Uterus (tissue), 4 donors: ENCODE results near the gene EFCAB13. TPM values are rescaled to one million over a fixed set of nuclear protein-coding genes. Genes with fewer than 3 reads are reported as not detected.
A peak's percentile ranks its signal among the peaks of the same experiment; 100 is the strongest.

ENCODE experiments used
- DNase-seq, 2 donors: peaks; one replicate each; pipeline ENCODE4 v3.0.0-alpha.2; 2019 to 2020
- H3K27ac ChIP-seq, 2 donors: fragments of 200-600 bp; sonication (generic); 1 replicate in 1 of 2; 2 replicates in 1 of 2; pipeline ENCODE4 v1.5.1; 2016 to 2018
- H3K27me3 ChIP-seq, 2 donors: fragments of 200-600 bp; sonication (generic); one replicate each; pipeline ENCODE4 v1.5.1; 2018 to 2019; ENCODE audit warnings: control low read depth in 1 of 2
- H3K36me3 ChIP-seq, 2 donors: fragments of 200-600 bp; sonication (generic); one replicate each; pipeline ENCODE4 v1.5.1; 2019; ENCODE audit warnings: control low read depth in 1 of 2
- H3K4me1 ChIP-seq, 2 donors: fragments of 200-600 bp; sonication (generic); one replicate each; pipeline ENCODE4 v1.5.1; 2018 to 2019; ENCODE audit warnings: control low read depth in 1 of 2
- H3K4me3 ChIP-seq, 2 donors: fragments of 200-600 bp; sonication (generic); 1 replicate in 1 of 2; 2 replicates in 1 of 2; pipeline ENCODE4 v1.5.1; 2018 to 2019; ENCODE audit warnings: mild to moderate bottlenecking in 1 of 2
- H3K9me3 ChIP-seq, 2 donors: fragments of 200-600 bp; sonication (generic); one replicate each; pipeline ENCODE4 v1.5.1; 2019; ENCODE audit warnings: control low read depth in 1 of 2
- POLR2A ChIP-seq, 2 donors: fragments of 450-650 bp; IDR thresholded peaks; one replicate each; pipeline ENCODE4 v1.6.1; 2016; ENCODE audit warnings: antibody characterized with exemption in 2 of 2, mild to moderate bottlenecking in 1 of 2, moderate library complexity in 1 of 2
- intact Hi-C: fragments of 100-400 bp; cut with DNase I; formaldehyde crosslinking; loops from one replicate; pipeline ENCODE4 v1.15.1; 2023; ENCODE audit warnings: low total_unique reads
- total RNA-seq, 4 donors: library from RNA; depleted of rRNA in 3 of 4; stranded (reverse); fragments of >200 nt in 3 of 4; gene quantifications; one replicate each; pipeline versions ENCODE4 v1.1.0 to v1.2.4, GENCODE V29; 2014 to 2023
- TF ChIP-seq, protein P1 (sequence below), 4 experiments: fragments of 200-600 bp in 2 of 4; fragments of 450-650 bp in 2 of 4; sonication (generic) in 2 of 4; IDR thresholded peaks; one replicate each; pipeline ENCODE4 v1.5.1; 2016 to 2019; ENCODE audit warnings: antibody characterized with exemption in 4 of 4, mild to moderate bottlenecking in 2 of 4, moderate library complexity in 1 of 4
- donor health status: DM: yes; HTN: yes; CAD: no.

The EFCAB13 gene, protein sequence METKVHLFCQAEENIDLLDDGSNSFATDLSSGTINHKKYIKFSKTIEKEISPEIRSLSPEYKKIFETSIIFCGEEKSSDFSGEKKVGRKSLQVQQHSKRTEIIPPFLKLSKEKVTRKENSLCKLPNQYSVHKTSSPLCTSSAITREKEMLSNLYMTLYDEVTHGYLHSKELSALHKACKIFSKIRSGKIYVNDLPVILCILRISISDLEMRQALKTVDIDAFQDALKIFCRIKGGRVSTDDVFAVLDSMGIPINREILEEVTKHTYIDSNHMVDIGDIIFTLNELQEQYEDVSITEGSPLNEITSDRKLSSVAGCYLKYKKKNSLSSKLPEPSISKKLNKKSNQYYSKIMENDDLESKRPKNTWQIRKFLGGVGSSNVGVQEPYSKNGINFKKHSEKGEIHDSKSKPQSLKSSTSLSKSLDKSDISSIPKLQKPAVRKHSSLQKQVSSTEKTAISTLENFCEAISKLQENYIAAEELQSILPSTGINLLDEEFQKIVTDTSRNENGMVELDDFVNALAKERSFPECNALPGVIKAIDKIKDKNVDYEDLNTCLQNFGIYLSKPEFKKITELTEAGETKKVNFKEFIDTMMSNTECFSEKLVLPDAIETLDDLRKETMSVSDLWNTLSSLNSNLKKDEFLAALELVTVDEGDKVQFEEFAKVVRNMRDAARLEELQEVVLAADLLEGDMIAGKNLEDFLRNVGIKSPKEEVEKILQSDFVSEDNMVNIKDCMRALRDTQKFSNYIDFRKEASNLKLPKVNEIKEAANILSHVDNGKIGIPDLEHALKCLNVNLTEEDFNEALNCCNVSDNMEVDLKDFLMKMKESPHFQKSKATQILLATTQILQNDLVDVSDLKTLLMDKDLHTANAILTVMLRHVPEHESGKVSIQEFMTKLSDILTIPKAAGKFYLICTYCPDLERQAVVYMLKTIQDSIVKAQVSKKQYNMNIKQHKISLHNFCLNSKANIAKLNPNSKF
- 10 to 100 TPM in 3 of 4 donors, 1 to 10 TPM in 1; 9.2 to 22.8 (median 14.5) TPM for total RNA-seq

DNA sequence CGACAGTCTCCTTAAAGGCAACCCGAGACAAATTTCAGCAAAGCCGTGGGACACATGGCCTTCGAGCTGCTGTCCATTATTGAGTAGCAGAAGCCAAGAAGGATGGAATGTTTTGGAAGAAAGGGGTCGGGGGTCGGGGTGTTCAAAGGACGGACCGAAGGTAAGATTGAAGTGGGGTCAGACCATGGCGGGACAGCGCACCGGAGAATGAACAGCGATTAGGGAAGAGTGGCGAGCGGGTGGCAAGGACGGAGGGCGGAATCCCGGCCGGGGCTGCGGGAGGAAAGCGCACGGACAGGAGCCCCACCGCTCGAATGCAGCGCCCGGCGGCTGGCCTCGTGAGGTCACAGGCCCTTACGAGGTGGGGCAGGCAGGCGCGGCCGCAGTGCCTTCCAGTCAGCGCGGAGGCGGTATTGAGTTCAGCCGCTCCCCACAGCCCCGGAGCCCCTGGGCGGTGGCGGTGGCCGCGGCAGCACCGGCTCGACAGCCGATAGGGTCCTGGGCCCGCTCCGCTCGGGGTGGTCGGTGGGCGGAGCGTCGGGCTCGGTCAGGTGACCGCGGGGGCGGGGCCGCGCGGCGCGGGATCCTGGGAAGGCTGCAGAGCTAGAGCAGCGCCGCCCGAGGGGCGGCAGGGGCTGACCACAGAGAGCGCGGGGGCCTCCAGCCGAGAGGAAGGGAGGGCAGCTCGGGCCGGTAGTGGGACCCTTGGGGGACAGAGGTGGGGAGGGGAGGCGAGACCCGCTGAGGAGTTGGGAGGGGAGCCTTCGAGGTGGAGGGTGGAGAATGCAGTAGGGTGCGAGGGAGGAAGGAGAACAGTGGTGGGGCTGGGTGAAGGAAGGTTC lies at the start of gene EFCAB13:
Gene EFCAB13 (plus strand): TSS at position 574 of the 842 bp plus-strand sequence. CDS start 4,399 bp downstream, outside the sequence.
- peak within 1 kb of the TSS; percentile 91 to 96 for H3K27ac ChIP-seq
- H3K36me3 ChIP-seq = no peaks in the 10 kb centered on the region
- H3K9me3 ChIP-seq = no peaks in the 10 kb centered on the region
- H3K4me1 ChIP-seq = no peaks in the 10 kb centered on the region
- peak; percentile 98 for TF ChIP-seq POLR2A (IDR thresholded peaks at IDR 0.05)
- TF ChIP-seq, protein P1, sequence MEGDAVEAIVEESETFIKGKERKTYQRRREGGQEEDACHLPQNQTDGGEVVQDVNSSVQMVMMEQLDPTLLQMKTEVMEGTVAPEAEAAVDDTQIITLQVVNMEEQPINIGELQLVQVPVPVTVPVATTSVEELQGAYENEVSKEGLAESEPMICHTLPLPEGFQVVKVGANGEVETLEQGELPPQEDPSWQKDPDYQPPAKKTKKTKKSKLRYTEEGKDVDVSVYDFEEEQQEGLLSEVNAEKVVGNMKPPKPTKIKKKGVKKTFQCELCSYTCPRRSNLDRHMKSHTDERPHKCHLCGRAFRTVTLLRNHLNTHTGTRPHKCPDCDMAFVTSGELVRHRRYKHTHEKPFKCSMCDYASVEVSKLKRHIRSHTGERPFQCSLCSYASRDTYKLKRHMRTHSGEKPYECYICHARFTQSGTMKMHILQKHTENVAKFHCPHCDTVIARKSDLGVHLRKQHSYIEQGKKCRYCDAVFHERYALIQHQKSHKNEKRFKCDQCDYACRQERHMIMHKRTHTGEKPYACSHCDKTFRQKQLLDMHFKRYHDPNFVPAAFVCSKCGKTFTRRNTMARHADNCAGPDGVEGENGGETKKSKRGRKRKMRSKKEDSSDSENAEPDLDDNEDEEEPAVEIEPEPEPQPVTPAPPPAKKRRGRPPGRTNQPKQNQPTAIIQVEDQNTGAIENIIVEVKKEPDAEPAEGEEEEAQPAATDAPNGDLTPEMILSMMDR (IDR thresholded peaks at IDR 0.05) = peak in 3 of 4 experiments; percentile 26 to 44 (median 38)
- intact Hi-C loops = no loop called here
- H3K4me3 ChIP-seq = peak within 1 kb of the TSS; percentile 56 to 85
- H3K27me3 ChIP-seq = no peaks in the 10 kb centered on the region
- peak; percentile 88 to 92 for DNase-seq

DNA sequence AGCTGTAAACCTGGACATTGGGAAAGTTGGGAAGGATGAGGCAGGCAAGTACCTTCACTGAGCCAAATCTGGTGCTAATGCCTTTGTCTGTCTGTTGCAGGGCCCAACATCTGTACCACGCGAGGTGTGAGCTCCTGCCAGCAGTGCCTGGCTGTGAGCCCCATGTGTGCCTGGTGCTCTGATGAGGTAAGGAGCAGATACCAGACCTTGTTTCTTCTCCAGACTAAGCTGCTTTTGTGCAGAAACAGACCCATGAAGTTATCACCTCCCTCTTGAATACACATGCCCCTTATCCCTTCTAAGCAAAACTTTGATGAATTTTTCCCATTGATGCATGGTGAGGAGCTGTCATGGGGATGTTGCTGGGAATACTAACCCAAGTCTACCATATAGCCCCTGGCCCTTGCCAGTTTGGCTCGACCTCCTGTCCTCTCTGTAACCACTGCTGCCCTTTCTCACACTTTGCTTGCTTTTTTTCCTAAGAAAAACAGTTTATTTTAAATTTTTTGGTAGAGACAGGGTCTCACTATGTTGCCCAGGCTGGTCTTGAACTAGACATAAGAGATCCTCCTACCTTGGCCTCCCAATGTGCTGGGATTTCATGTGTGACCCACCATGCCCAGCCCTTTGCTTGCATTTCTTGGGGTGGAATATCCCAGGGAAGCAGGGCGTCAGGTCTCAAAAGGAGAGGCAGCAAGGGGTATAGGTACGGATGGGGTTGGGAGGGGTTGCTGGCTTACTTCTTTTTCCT lies 49.3 kb upstream of the EFCAB13 start:
- H3K4me1 ChIP-seq = peaks cover 11 to 32% of the 10 kb centered on the region in 2 donors
- no peak for DNase-seq

DNA sequence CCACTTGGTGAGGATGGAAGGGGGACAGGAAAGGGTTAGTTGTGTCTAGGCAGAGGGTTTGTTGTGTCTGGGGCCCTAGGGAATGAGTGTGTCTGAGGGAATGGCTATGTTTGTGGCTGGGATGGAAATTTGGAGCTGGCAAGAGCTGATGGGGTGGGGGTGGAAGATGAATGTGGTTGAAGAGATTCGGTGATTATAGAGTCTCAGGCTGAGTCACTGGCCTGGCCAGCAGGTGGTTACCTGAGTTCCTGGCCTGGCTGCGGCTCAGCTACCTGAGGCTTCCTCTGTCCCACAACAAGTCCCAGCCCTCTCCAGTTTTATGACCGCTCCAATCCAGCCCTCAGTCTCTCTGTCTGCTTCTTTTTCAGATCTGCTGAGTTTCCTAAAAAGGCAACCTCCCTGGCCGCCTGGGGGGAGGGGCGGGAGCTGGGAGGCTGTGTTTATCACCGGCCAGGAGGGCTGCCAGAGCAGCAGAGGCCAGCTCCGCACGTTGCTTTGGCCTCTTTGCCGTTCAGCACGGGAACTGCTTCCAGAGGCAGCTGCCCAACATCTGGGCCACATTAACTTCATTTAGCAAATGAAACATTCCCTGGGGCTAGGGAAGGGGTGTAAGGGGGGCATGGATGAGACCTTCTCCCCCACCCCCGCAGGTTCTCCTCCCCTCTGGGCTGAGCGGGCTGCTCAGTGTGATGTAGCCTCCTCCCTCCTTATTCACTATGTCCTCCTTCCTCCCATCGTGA lies 48.3 kb upstream of the EFCAB13 start:
- Histone ChIP-seq H3K4me3 (no peak overlapping the region), H3K4me1 (peaks cover 20 to 40% of the 10 kb centered on the region in 2 donors), H3K9me3 (no peaks in the 10 kb centered on the region), H3K36me3 (no peaks in the 10 kb centered on the region), H3K27ac (peak overlapping the region; percentile 92 to 95), H3K27me3 (no peaks in the 10 kb centered on the region)
- intact Hi-C loops = no loop called here
- TF ChIP-seq, protein P1 (IDR thresholded peaks at IDR 0.05) = peak in 1 of 4 experiments; percentile 31
- TF ChIP-seq POLR2A (IDR thresholded peaks at IDR 0.05) = peak; percentile 56 to 60
- peak; percentile 96 to 97 for DNase-seq

More for the DNA sequence above, 49.3 kb upstream of the EFCAB13 start:
- intact Hi-C loops = no loop called here
- no peak overlapping the region for H3K4me3 ChIP-seq
- no peaks in the 10 kb centered on the region for H3K36me3 ChIP-seq
- TF ChIP-seq, protein P1 (IDR thresholded peaks at IDR 0.05) = no peak
- TF ChIP-seq POLR2A (IDR thresholded peaks at IDR 0.05) = no peak
- no peaks in the 10 kb centered on the region for H3K9me3 ChIP-seq
- no peaks in the 10 kb centered on the region for H3K27me3 ChIP-seq
- H3K27ac ChIP-seq = peak overlapping the region; percentile 92 to 95

DNA sequence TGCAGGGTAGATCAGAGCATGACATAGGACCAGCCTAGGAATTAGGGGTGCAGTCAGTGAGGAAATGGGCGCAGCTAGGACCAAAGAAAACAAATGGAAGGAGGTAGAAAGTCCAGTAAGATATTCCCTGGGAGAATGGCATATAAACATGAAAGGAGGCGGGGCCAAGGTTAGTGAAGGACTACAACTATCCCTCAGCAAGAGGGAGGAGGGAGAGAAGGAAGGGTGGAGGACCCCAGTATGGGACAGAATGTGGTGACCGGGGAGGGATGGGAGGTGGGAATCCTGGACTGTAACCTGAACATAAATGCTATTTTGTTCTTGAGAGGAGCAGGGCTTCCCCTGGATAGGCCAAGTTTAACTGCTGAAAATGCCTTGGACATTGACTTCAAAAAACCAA lies 47.3 kb upstream of the EFCAB13 start:
- no peak for DNase-seq
- Histone ChIP-seq H3K27me3 (no peaks in the 10 kb centered on the region), H3K36me3 (no peaks in the 10 kb centered on the region), H3K4me1 (peaks cover 25 to 41% of the 10 kb centered on the region in 2 donors), H3K27ac (peak overlapping the region; percentile 92 to 95), H3K9me3 (no peaks in the 10 kb centered on the region), H3K4me3 (no peak overlapping the region)
- intact Hi-C loops = no loop called here
- TF ChIP-seq, protein P1 (IDR thresholded peaks at IDR 0.05) = no peak
- TF ChIP-seq POLR2A (IDR thresholded peaks at IDR 0.05) = no peak
